Measurements from ENCODE around the gene APOBEC3H.

DNA sequence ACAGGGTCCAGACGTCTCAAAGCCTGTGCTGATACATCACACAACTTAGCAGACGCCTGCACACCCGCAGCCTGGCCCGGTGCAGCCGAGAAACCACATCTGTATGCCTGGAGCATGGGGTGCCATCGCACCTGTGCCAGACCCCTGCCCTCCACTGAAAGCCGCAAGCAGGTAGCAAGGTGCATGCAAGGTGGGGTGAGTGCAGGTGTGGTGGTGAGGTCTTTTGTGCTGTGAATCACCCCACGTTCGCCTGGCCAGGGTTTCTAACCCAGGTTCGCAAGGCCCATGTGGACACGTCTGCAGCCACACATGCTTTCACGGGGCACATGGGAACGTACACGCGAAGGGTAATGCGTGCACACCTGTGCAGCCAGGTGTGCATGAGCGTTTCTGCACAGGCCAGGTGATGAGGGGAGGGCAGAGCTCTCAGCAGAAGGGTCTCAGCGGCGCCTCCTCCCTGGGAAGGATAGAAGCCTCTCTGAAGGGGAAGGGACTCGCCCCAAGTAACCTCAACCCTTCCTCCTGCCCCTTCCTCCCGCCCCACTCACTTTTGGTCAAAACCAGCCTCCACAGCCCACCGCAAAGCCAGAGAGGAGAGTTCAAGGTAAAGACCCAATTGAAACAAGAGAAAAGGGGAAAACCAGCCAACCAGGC lies 36.0 kb downstream of the APOBEC3H start:
- no peak for TF ChIP-seq EP300 (IDR thresholded peaks at IDR 0.05)
- TF ChIP-seq, protein P1, sequence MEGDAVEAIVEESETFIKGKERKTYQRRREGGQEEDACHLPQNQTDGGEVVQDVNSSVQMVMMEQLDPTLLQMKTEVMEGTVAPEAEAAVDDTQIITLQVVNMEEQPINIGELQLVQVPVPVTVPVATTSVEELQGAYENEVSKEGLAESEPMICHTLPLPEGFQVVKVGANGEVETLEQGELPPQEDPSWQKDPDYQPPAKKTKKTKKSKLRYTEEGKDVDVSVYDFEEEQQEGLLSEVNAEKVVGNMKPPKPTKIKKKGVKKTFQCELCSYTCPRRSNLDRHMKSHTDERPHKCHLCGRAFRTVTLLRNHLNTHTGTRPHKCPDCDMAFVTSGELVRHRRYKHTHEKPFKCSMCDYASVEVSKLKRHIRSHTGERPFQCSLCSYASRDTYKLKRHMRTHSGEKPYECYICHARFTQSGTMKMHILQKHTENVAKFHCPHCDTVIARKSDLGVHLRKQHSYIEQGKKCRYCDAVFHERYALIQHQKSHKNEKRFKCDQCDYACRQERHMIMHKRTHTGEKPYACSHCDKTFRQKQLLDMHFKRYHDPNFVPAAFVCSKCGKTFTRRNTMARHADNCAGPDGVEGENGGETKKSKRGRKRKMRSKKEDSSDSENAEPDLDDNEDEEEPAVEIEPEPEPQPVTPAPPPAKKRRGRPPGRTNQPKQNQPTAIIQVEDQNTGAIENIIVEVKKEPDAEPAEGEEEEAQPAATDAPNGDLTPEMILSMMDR (IDR thresholded peaks at IDR 0.05): no peak

All from esophagus muscularis mucosa (tissue), 3 donors.